HUES48 (cell line): ENCODE results near the gene SYNGAP1.

ENCODE experiments used
- H3K27ac ChIP-seq: one replicate; pipeline ENCODE4 v1.7.0; 2013; ENCODE audit warnings: low read depth, low read length, inconsistent platforms
- H3K27me3 ChIP-seq: 2 replicates; pipeline ENCODE4 v1.6.1; 2013; ENCODE audit warnings: mild to moderate bottlenecking, low read length; ENCODE audit not compliant: control insufficient read depth, insufficient read depth
- H3K36me3 ChIP-seq: 2 replicates; pipeline ENCODE4 v1.6.1; 2013; ENCODE audit warnings: low read length; ENCODE audit not compliant: control insufficient read depth, insufficient read depth
- H3K4me1 ChIP-seq: 2 replicates; pipeline ENCODE4 v1.6.1; 2013; ENCODE audit warnings: mild to moderate bottlenecking, low read length; ENCODE audit not compliant: control insufficient read depth, insufficient read depth
- H3K4me3 ChIP-seq: 2 replicates; pipeline ENCODE4 v1.5.1; 2013; ENCODE audit warnings: mild to moderate bottlenecking, low read depth, low read length
- H3K9ac ChIP-seq: 2 replicates; pipeline ENCODE4 v1.6.1; 2013; ENCODE audit warnings: mild to moderate bottlenecking, low read depth, low read length, moderate library complexity
- H3K9me3 ChIP-seq: 2 replicates; pipeline ENCODE4 v1.6.1; 2013; ENCODE audit warnings: low read length; ENCODE audit not compliant: control insufficient read depth, insufficient read depth

Gene SYNGAP1

DNA sequence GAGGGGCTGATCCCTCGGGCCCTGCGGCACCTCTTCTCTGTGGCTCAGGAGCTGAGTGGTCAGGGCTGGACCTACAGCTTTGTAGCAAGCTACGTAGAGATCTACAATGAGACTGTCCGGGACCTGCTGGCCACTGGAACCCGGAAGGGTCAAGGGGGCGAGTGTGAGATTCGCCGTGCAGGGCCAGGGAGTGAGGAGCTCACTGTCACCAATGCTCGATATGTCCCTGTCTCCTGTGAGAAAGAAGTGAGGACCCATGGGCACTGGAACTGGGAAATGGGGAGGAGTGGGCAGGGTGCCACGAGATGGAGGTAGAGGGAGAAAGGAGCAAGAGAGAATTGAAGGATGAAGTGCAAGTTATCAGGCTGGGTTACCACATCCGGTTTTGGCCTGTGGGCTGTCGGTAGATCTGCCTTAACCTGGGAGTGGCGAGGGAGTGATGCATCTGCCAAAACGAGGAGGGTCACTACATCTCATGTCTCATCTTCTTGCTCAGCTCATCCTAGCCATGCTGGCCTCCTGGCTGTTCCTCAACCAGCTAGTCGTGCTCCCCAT lies 14.4 kb upstream of the SYNGAP1 start:
- H3K27ac ChIP-seq = no peak overlapping the region

DNA sequence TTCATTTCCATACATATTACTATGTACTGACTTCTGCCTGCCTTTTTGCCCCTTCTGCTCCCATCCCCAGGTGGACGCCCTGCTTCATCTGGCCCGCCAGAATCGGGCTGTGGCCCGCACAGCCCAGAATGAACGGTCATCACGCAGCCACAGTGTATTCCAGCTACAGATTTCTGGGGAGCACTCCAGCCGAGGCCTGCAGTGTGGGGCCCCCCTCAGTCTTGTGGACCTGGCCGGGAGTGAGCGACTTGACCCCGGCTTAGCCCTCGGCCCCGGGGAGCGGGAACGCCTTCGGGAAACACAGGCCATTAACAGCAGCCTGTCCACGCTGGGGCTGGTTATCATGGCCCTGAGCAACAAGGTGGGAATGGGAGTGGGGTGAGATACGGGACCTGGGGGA lies 13.7 kb upstream of the SYNGAP1 start:
- Histone ChIP-seq H3K4me3 (no peak overlapping the region), H3K9ac (no peak overlapping the region), H3K27me3 (no peaks in the 10 kb centered on the region), H3K9me3 (no peaks in the 10 kb centered on the region), H3K4me1 (peaks cover 4% of the 10 kb centered on the region; the same call in 1 of the 2 replicates), H3K36me3 (peaks cover 68% of the 10 kb centered on the region), H3K27ac (no peak overlapping the region)

More for the DNA sequence above, 14.4 kb upstream of the SYNGAP1 start:
- Histone ChIP-seq H3K27me3 (no peaks in the 10 kb centered on the region), H3K9ac (no peak overlapping the region), H3K4me3 (no peak overlapping the region), H3K9me3 (no peaks in the 10 kb centered on the region), H3K4me1 (peaks cover 4% of the 10 kb centered on the region; the same call in 1 of the 2 replicates), H3K36me3 (peaks cover 68% of the 10 kb centered on the region)

DNA sequence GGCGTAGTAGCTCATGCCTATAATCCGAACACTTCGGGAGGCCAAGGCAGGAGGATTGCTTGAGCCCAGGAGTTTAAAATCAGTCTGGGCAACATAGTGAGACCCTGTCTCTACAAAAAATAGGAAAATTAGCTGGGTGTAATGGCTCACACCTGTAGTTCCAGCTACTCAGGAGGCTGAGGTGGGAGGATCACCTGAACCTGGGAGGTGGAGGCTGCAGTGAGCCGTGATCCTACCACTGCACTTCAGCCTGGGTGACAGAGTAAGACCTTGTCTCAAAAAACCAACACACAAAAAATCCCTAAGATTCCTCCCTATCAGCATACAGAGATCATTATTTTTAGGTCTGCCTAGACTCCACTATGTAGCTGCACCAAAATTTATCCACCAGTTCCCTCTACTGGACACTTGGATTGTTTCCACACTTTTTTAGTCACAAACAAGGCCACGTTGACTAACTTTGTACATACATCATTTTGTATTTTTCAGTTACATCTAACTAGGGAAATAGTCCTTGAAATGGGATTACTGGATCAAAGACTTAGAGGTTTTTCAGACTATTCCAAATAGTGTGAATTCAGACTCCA lies 12.6 kb upstream of the SYNGAP1 start:
- peaks cover 63% of the 10 kb centered on the region for H3K36me3 ChIP-seq
- H3K9me3 ChIP-seq = no peaks in the 10 kb centered on the region
- no peaks in the 10 kb centered on the region for H3K27me3 ChIP-seq
- no peak overlapping the region for H3K27ac ChIP-seq
- no peak overlapping the region for H3K9ac ChIP-seq
- no peak overlapping the region for H3K4me3 ChIP-seq
- H3K4me1 ChIP-seq = peaks cover 4% of the 10 kb centered on the region; the same call in 1 of the 2 replicates

DNA sequence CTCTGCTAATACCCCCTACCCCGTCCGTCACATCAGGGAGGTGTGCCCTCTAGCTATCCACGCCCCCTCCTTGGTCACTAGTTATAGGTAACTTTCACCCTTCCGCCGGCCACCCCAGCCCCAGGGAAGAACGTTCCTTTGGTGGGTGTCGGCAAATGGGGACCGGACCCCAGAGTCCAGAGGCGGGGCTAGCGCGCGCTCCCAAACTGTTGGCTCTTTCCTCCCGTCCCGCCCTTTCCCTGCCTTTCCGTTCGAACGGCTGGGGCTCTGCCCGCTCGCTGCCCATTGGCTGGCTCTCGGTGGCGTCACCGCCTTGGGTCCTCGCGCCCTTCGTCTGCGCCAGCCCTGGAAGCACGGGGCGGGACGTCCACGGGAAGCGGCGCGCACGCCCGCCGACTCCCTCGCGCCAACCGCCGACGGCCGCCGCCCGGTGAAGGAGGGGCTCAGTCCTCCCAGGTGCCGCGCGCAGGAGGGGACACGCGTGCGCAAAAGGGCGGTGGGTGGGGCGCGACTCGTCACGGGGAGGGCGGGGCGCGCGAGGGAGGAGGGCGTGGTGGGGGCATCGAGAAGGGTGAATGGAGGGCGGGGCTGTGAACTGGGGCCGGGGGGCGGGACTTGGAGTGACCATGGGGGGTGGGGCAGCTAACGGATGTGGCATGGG lies 9.7 kb upstream of the SYNGAP1 start:
- Histone ChIP-seq H3K9ac (peak overlapping the region; percentile 29), H3K27me3 (no peaks in the 10 kb centered on the region), H3K27ac (peak overlapping the region; percentile 95), H3K36me3 (peaks cover 62% of the 10 kb centered on the region), H3K4me3 (peak overlapping the region; percentile 83), H3K4me1 (peaks cover 4% of the 10 kb centered on the region; the same call in 1 of the 2 replicates), H3K9me3 (no peaks in the 10 kb centered on the region)

DNA sequence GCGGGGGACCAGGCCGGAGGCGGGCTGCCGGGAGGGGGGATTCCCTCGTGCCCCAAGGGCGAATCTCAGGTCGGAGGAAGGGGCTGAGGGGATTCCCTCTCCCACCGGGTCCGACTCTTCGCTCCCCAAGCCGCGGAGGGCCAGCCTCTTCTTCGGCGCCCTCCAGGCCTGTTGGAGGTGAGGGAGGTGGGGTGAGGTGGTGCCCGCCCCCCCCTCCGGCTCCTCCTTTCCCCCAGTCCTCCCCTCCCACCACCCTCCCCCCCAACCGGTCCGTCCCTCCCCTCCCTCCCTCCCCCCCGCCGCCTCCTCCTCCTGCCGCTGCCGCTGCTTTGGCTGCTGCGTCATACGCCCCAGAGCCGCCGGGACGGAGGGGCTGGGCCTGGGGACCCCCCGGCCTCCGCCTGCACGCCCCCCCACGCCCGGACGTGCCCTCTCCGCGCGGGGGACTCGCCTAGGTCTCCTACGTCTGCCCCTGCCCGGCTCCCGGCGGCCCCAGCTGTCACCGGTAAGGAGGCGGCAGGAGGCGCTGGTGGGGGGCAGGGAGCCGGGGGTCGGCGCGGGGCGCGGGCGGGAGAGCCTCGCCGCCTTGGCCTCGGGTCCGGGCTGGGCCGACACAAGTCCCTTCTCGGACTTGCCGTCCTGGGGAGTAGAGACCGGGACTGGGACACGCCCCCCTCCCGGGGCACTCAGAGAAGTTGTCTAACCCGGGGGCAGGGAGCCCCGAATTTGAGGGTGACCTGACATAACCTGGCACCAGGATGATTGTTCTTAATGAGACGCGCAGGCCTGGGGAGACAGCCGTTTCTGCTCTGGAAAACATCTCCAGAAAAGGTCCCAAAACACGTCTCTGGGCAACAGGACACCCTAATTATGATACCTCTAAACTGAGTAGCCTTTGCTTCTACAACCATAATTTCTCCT lies 8.9 kb upstream of the SYNGAP1 start, which contains the start of gene PHF1:
PHF1 (plus strand) TSS at position 304 of the 921 bp plus-strand sequence. CDS start 1,250 bp downstream, outside the sequence.
- H3K4me3 ChIP-seq = peak within 1 kb of the TSS; percentile 83
- no peaks in the 10 kb centered on the region for H3K9me3 ChIP-seq
- peak within 1 kb of the TSS; percentile 95 for H3K27ac ChIP-seq
- peak within 1 kb of the TSS; percentile 58 for H3K9ac ChIP-seq
- no peaks in the 10 kb centered on the region for H3K27me3 ChIP-seq
- peaks cover 4% of the 10 kb centered on the region; the same call in 1 of the 2 replicates for H3K4me1 ChIP-seq
- H3K36me3 ChIP-seq = peaks cover 62% of the 10 kb centered on the region

DNA sequence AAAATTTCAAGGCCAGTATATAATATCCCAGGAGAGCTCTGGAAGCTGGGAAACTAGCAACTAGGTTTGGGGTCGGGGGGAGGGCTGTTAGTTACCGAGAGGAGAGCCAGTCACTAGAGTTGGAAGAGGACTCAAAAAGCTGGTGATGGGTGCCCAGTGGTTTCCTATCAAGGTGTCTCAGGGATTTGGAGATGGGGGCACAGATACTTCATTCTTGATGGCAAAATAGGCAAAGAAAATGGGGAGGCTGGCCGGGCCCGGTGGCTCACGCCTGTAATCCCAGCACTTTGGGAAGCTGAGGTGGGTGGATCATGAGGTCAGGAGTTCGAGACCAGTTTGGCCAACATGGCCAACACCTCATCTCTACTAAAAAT lies 8.2 kb upstream of the SYNGAP1 start:
- H3K9ac ChIP-seq = peak overlapping the region; percentile 56
- no peaks in the 10 kb centered on the region for H3K9me3 ChIP-seq
- H3K36me3 ChIP-seq = peaks cover 62% of the 10 kb centered on the region
- H3K27ac ChIP-seq = peak overlapping the region; percentile 95
- H3K4me1 ChIP-seq = peaks cover 8% of the 10 kb centered on the region; the same call in 1 of the 2 replicates
- H3K27me3 ChIP-seq = no peaks in the 10 kb centered on the region
- H3K4me3 ChIP-seq = peak overlapping the region; percentile 83

DNA sequence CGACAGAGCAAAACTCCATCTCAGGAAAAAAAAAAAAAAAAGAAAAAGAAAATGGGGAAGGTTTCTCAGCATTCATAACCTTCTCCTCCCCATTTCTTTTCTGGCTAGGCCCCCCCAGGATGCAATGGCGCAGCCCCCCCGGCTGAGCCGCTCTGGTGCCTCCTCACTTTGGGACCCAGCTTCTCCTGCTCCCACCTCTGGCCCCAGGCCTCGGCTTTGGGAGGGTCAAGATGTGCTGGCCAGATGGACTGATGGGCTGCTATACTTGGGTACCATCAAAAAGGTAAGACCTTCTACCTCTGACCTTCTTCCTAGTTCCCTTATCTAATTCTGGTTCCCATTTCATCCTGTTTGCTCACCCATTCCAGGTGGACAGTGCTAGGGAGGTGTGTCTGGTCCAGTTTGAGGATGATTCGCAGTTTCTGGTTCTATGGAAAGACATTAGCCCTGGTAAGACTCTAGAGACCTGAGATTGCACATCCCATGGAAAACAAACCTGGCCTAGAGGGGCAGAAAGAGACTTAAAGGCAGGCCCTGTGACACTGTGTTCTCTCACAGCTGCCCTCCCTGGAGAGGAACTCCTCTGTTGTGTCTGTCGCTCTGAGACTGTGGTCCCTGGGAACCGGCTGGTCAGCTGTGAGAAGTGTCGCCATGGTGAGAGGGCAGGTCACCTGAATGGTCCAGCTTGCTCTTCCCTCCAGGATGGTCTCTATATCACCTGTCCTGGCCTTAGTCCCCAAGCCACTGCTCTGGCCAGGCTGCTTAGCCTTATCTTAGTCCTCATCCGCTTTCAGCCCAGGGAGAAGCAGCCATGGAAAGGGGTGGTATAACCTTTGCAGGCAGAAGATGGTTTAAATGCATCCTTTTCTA lies 7.5 kb upstream of the SYNGAP1 start:
- H3K4me1 ChIP-seq = peaks cover 10% of the 10 kb centered on the region; the same call in 1 of the 2 replicates
- no peaks in the 10 kb centered on the region for H3K9me3 ChIP-seq
- H3K36me3 ChIP-seq = peaks cover 55% of the 10 kb centered on the region
- H3K9ac ChIP-seq = no peak overlapping the region
- no peaks in the 10 kb centered on the region for H3K27me3 ChIP-seq
- H3K27ac ChIP-seq = no peak overlapping the region
- no peak overlapping the region for H3K4me3 ChIP-seq

DNA sequence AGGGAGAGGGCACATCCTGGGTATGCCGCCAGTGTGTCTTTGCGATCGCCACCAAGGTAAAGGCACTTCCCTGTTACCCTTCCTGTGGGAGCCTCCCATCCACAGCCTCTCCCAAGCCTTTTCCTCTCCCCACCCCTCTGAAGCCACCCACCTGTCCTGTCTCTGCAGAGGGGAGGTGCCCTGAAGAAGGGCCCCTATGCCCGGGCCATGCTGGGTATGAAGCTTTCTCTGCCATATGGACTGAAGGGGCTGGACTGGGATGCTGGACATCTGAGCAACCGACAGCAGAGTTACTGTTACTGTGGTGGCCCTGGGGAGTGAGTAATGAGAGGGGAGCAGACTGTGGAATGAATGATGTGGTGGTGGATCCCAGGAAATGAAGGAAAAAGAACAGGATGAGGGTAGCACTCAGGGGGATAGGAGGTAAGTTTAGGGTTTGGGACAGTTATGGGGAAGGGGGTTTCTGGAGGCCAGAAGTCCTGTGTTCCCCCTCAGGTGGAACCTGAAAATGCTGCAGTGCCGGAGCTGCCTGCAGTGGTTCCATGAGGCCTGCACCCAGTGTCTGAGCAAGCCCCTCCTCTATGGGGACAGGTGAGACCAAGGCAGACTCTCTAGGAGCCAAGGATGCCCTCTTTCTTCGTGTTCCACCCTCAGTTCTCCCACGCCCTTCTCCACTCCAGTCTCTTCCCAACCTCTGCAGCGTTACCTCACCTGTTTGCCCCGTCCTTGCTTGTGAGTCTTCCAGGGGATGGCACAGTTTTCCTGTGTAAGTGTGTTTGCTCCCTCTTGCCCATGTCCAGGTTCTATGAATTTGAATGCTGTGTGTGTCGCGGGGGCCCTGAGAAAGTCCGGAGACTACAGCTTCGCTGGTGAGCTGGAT lies 6.4 kb upstream of the SYNGAP1 start:
- H3K27ac ChIP-seq = no peak overlapping the region
- H3K4me3 ChIP-seq = no peak overlapping the region
- peaks cover 12% of the 10 kb centered on the region for H3K4me1 ChIP-seq
- no peak overlapping the region for H3K9ac ChIP-seq
- no peaks in the 10 kb centered on the region for H3K9me3 ChIP-seq
- no peaks in the 10 kb centered on the region for H3K27me3 ChIP-seq
- H3K36me3 ChIP-seq = peaks cover 44% of the 10 kb centered on the region

DNA sequence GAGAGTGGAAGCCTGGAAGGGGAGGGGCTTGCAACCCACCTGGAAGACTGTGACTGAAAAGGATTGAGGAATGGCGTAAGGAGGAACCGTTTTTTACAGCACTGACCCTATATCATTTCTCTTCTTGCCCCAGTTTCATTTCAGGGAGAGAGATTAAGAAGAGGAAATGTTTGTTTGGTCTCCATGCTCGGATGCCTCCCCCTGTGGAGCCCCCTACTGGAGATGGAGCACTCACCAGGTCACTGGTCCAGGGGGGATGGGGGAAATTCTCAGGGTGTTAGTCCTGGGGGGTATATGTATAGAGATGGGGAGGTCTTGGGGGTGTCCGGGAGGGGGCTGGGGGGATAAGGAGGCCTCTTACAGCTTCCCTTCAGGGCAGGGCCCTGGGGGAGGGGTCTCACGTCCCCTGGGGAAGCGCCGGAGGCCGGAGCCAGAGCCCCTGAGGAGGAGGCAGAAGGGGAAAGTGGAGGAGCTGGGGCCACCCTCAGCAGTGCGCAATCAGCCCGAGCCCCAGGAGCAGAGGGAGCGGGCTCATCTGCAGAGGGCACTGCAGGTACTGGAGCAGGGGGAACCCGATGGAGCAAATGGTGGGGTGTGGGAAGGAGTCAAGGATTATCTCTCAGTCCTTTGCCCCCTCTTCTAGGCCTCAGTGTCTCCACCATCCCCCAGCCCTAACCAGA lies 5.1 kb upstream of the SYNGAP1 start:
- peaks cover 42% of the 10 kb centered on the region for H3K36me3 ChIP-seq
- H3K4me1 ChIP-seq = peaks cover 21% of the 10 kb centered on the region
- H3K9me3 ChIP-seq = no peaks in the 10 kb centered on the region
- no peak overlapping the region for H3K9ac ChIP-seq
- no peaks in the 10 kb centered on the region for H3K27me3 ChIP-seq
- H3K27ac ChIP-seq = no peak overlapping the region
- H3K4me3 ChIP-seq = no peak overlapping the region
